Hepatocyte (in vitro differentiated cells): Measurements from ENCODE around the gene SMIM7.

Source experiments
- EZH2phosphoT487 ChIP-seq: fragments of 200-600 bp; sonication (generic); IDR thresholded peaks from one replicate; pipeline ENCODE4 v1.6.1; 2018; ENCODE audit warnings: antibody characterized with exemption, mild to moderate bottlenecking, low read depth, moderate library complexity; ENCODE audit not compliant: unreplicated experiment, severe bottlenecking
- TF ChIP-seq, protein P1 (sequence below): fragments of 200-600 bp; sonication (generic); IDR thresholded peaks from 2 replicates; pipeline ENCODE4 v1.5.1; 2016; ENCODE audit warnings: antibody characterized with exemption, mild to moderate bottlenecking; ENCODE audit not compliant: poor library complexity

DNA sequence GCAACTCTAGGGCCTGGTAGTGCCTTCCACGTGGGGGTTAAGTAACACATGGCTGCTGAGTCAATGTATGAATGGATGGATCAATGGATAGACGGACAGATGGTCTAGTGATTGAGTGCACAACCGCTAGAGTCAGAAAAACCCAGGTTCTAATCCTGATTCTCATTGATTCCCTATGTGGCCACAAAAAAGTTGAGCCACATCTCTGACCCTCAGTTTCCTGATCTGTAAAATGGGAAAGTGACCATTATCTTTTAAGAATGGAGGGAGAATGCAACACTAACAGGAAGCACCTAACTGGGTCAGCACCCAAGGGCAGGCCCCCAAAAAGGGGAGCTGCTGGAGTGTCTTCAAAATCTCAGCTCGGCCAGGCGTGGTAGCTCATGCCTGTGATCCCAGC is 2.6 kb downstream of the SMIM7 start:
- TF ChIP-seq, protein P1, sequence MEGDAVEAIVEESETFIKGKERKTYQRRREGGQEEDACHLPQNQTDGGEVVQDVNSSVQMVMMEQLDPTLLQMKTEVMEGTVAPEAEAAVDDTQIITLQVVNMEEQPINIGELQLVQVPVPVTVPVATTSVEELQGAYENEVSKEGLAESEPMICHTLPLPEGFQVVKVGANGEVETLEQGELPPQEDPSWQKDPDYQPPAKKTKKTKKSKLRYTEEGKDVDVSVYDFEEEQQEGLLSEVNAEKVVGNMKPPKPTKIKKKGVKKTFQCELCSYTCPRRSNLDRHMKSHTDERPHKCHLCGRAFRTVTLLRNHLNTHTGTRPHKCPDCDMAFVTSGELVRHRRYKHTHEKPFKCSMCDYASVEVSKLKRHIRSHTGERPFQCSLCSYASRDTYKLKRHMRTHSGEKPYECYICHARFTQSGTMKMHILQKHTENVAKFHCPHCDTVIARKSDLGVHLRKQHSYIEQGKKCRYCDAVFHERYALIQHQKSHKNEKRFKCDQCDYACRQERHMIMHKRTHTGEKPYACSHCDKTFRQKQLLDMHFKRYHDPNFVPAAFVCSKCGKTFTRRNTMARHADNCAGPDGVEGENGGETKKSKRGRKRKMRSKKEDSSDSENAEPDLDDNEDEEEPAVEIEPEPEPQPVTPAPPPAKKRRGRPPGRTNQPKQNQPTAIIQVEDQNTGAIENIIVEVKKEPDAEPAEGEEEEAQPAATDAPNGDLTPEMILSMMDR: no peak
- no peak for TF ChIP-seq EZH2phosphoT487
